DND-41 (cell line): ENCODE measurements around the gene PUM1.
"Not testable (repeated sequence)": the region's sequence is repeated elsewhere in the genome, so short reads cannot be mapped to it uniquely, and the experiment has no call there.

Experiments
- CTCF ChIP-seq: IDR thresholded peaks from 2 replicates; pipeline ENCODE4 v1.5.1; 2012; ENCODE audit warnings: borderline replicate concordance, low read length, moderate library complexity, mild to moderate bottlenecking; ENCODE audit not compliant: poor library complexity, severe bottlenecking; ENCODE audit errors: extremely low read depth
- EZH2 ChIP-seq: IDR thresholded peaks from 3 replicates; pipeline ENCODE4 v1.6.1; 2012; ENCODE audit warnings: borderline replicate concordance, low read depth, mild to moderate bottlenecking, moderate library complexity, low read length, inconsistent platforms; ENCODE audit not compliant: severe bottlenecking

DNA sequence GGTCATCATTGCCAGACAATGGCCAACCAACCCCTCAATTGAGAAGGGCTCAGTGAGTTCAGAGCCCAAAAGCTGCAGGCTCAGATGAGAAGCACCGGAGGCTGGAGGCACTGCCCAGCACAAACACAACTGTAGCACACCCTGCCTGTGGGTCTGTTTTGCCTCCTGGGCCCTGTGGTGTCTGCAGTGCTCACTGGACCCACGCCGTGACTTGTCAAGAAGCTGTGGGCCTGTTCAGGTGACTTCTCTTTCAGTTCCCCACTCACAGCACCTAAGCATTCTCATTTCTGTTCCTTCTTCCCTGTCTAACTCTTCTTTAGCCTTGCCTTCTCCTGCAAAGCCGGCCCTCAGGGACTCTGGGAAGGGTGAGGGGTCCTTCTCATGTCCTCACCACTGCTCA is 129.8 kb downstream of the PUM1 start:
- not testable (repeated sequence) for TF ChIP-seq CTCF, EZH2
